Measurements from ENCODE around the gene ADRM1.
A peak's percentile ranks its signal among the peaks of the same experiment; 100 is the strongest.

Gene ADRM1

GRCh38 chr20:62336775-62337557 lies 34.2 kb downstream of the ADRM1 start:
- TF ChIP-seq, protein P1, sequence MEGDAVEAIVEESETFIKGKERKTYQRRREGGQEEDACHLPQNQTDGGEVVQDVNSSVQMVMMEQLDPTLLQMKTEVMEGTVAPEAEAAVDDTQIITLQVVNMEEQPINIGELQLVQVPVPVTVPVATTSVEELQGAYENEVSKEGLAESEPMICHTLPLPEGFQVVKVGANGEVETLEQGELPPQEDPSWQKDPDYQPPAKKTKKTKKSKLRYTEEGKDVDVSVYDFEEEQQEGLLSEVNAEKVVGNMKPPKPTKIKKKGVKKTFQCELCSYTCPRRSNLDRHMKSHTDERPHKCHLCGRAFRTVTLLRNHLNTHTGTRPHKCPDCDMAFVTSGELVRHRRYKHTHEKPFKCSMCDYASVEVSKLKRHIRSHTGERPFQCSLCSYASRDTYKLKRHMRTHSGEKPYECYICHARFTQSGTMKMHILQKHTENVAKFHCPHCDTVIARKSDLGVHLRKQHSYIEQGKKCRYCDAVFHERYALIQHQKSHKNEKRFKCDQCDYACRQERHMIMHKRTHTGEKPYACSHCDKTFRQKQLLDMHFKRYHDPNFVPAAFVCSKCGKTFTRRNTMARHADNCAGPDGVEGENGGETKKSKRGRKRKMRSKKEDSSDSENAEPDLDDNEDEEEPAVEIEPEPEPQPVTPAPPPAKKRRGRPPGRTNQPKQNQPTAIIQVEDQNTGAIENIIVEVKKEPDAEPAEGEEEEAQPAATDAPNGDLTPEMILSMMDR (IDR thresholded peaks at IDR 0.05; ENCODE audit: low read depth, low read length): no peak
- DNase-seq (ENCODE audit: extremely low read depth, low read depth): no peak

- DNase-seq (ENCODE audit: extremely low read depth, low read depth): no peak
- TF ChIP-seq, protein P1 (IDR thresholded peaks at IDR 0.05; ENCODE audit: low read depth, low read length): no peak
Measured at GRCh38 chr20:62337558-62338293, 34.9 kb downstream of the ADRM1 start.

- no peak for DNase-seq (ENCODE audit: extremely low read depth, low read depth)
- TF ChIP-seq, protein P1 (IDR thresholded peaks at IDR 0.05; ENCODE audit: low read depth, low read length): no peak
Measured at GRCh38 chr20:62338294-62338620, 35.5 kb downstream of the ADRM1 start.

GRCh38 chr20:62339647-62340062 lies 36.9 kb downstream of the ADRM1 start:
- DNase-seq (ENCODE audit: extremely low read depth, low read depth): no peak
- TF ChIP-seq, protein P1 (IDR thresholded peaks at IDR 0.05; ENCODE audit: low read depth, low read length): no peak

DNA sequence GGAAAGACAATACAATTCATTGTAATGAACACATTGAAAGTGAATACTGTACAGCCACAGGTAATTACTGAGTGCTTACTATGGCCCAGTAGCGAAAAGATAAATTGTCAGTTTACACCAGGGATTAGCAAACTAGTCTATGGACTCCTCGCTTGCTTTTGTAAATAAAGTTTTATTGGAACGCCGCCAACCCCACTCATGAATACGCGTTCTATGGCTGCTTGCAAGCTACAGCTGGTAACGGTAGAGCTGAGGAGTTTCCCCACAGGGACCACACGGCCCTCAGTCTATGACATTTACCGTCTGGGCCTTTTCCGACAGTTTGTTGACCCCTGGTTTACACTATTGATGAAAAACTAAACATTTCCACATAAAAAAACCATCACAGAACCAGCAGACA lies 40.1 kb downstream of the ADRM1 start:
- TF ChIP-seq, protein P1 (IDR thresholded peaks at IDR 0.05; ENCODE audit: low read depth, low read length): no peak
- DNase-seq (ENCODE audit: extremely low read depth, low read depth): no peak

DNA sequence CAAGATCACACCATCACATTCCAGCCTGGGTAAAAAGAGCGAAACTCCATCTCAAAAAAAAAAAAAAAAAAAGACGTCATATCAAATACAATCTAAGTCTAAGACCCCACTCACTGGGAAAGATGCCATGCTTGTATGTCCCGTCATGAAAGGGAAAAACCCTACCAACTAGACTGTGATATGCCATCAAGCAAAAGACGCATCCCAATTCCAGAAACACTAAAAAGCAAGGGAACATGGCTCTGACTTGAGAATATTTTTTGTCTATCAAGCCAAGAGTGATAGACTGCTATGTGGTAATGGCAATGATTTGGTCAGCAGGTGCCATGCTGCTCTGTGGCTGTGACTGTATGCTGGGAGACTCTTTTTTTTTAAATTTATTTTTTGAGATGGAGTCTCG lies 41.3 kb downstream of the ADRM1 start:
- no peak for DNase-seq (ENCODE audit: extremely low read depth, low read depth)
- TF ChIP-seq, protein P1 (IDR thresholded peaks at IDR 0.05; ENCODE audit: low read depth, low read length): no peak

DNA sequence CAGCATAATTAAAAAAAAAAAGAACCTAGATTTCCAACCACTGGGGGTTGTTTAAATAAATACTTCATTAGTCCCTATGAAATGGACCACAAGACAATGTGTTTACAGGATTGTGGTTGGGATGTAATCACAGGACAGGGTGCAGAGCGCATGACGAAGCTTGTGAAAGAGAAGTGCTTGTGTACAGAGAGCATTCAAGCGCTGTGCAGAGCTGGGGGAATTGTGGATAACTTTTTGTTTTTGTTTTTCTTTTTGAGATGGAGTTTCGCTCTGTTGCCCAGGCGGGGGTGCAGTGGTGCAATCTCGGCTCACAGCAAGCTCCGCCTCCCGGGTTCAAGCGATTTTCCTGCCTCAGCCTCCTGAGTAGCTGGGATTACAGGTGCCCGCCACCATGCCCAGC lies 42.0 kb downstream of the ADRM1 start:
- DNase-seq (ENCODE audit: extremely low read depth, low read depth): peak; percentile 44

More for the DNA sequence above, 42.0 kb downstream of the ADRM1 start:
- TF ChIP-seq, protein P1 (IDR thresholded peaks at IDR 0.05; ENCODE audit: low read depth, low read length): no peak
